ENCODE measurements around the gene CTSZ.

GRCh38 chr20:58975353-58975752 is 31.7 kb downstream of the CTSZ start:
- TF ChIP-seq CTCF (IDR thresholded peaks at IDR 0.05) (no peak), POLR2AphosphoS5 (IDR thresholded peaks at IDR 0.05; ENCODE audit: low read depth, low read length) (no peak)

Data from Panc1 (cell line).